Measurements from ENCODE around the gene TTC23.

GRCh38 chr15:99137111-99137546 is 112.3 kb downstream of the TTC23 start:
- TF ChIP-seq L3MBTL2 (conservative IDR thresholded peaks at IDR 0.05) (no peak), BHLHE40 (IDR thresholded peaks at IDR 0.05; ENCODE audit: borderline replicate concordance) (no peak), FOXA1 (IDR thresholded peaks at IDR 0.05) (no peak), FOXM1 (IDR thresholded peaks at IDR 0.05; ENCODE audit: borderline replicate concordance) (no peak)

Data from HEK293T (cell line).